GM10266 (cell line): Measurements from ENCODE around the gene SCGB1D1.
"Not testable (repeated sequence)": the region's sequence is repeated elsewhere in the genome, so short reads cannot be mapped to it uniquely, and the experiment has no call there.

Source experiments
- DNase-seq: peaks from one replicate; pipeline ENCODE4 v3.0.0; 2012; ENCODE audit errors: extremely low spot score
- TF ChIP-seq, protein P1 (sequence below): IDR thresholded peaks from 2 replicates; pipeline ENCODE4 v1.5.1; 2012; ENCODE audit warnings: mild to moderate bottlenecking, low read depth; ENCODE audit not compliant: control insufficient read depth, insufficient read depth; ENCODE audit errors: missing control alignments

SCGB1D1 gene

DNA sequence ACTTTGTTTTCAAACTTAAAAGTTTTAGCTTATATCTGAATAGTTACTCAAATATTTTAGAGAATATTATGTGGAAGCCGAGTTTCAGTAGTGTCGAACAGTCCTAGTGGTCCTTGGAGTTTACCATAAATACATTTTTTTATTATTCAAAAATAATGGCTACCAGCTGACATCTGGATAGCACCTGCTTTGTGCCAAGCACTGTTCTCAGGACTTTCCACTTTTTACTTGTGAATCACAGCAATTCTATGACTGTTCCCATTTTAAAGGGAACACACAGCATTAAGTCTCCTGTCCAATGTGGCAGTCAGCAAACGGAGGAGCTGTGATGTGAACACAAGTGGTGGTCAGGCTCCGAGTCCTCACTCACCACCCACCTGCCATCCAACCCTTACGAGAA lies 14.4 kb downstream of the SCGB1D1 start:
- no peak for DNase-seq
- TF ChIP-seq, protein P1, sequence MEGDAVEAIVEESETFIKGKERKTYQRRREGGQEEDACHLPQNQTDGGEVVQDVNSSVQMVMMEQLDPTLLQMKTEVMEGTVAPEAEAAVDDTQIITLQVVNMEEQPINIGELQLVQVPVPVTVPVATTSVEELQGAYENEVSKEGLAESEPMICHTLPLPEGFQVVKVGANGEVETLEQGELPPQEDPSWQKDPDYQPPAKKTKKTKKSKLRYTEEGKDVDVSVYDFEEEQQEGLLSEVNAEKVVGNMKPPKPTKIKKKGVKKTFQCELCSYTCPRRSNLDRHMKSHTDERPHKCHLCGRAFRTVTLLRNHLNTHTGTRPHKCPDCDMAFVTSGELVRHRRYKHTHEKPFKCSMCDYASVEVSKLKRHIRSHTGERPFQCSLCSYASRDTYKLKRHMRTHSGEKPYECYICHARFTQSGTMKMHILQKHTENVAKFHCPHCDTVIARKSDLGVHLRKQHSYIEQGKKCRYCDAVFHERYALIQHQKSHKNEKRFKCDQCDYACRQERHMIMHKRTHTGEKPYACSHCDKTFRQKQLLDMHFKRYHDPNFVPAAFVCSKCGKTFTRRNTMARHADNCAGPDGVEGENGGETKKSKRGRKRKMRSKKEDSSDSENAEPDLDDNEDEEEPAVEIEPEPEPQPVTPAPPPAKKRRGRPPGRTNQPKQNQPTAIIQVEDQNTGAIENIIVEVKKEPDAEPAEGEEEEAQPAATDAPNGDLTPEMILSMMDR: no peak

DNA sequence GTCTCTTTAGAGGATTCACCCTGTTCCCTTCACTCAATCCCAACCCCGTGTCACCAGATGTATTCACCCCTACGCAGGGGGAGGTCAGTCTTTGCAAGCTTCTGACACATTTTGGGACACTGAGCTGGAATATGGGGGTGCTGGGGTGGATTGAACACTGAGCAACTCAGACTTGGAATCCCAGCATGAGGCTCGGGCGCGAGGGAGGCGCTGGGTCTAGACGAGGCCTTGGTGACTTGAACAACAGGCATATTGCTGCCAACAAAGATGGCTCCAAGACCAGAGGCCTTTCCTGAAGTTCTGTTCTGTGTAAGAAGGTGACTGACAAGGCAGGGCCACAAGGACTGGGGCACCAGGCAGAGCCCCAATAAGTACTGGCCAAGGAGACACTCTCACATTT lies 15.4 kb downstream of the SCGB1D1 start:
- DNase-seq: no peak
- TF ChIP-seq, protein P1: no peak

DNA sequence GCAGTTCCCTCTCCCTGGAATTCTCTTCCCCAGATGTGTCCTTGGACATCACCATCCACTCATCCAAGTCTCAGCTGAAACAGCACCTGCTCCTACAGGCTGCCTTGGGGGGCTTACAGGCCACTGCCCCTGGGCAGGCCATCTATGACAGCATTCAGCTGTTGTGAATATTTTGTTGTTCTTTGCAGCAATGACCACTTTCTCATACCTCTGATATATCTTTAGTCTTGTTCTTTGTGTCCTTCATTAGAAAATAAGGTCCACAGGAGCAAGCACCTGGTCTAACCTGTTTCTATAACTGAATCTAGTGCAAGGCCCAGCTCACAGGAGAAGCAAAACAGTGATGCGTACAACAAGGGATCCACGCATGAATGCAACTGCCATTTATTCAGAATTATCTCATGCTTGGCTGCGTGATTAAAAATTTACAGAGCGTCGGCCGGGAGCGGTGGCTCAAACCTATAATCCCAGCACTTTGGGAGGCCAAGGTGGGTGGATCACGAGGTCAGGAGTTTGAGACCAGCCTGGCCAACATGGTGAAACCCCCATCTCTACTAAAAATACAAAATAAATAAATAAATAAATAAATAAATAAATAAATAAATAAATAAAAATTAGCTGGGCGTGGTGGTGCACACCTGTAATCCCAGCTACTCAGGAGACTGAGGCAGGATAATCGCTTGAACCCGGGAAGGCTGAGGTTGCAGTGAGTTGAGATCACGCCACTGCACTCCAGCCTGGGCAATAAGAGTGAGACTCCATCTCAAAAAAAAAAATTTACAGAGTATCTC lies 16.5 kb downstream of the SCGB1D1 start:
- not testable (repeated sequence) for DNase-seq

DNA sequence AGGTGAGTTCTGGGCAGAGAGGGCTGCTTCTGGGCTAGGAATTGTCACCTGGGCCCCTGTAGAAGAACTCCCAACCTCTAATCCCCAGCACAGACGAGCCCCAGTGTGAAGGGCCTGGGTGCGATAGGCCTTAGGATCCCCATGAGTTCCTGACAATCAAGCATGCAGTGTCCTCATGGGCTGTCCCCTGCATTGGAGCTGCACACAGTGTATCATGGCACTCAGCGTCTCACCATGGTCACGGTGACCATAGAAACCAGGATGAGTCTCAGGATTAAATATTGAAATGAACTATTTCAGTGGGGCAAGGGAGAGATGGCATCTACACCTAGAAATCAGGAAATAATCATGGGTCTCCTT lies 18.7 kb downstream of the SCGB1D1 start:
- DNase-seq: no peak
- TF ChIP-seq, protein P1: no peak

DNA sequence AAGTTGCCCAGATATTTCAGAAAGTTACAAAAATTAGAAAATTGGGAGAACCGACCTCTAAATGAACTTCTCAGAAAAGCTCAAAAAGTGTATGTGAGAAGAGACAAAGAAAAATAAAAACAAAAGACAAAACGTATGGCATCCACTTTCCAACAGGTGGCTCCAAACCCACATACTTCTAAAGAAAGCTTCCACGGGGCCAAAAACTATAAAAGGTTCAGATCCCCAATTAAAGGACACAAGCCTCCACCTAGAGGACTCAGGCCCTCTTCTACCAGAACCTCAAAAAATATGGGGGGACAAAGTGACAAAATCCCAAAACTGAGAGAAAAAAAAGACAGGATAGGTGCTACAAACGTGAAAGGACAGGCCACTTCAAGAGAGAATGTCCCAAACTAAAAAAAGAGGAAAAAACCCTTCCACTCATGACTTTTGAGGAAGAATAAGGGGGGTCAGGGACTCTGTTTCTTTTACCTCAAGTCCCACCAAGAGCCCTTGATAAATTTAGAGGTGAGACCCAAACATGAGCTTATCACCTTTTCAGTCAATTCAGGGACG lies 27.3 kb downstream of the SCGB1D1 start:
- TF ChIP-seq, protein P1: peak; percentile 38
- DNase-seq: no peak

DNA sequence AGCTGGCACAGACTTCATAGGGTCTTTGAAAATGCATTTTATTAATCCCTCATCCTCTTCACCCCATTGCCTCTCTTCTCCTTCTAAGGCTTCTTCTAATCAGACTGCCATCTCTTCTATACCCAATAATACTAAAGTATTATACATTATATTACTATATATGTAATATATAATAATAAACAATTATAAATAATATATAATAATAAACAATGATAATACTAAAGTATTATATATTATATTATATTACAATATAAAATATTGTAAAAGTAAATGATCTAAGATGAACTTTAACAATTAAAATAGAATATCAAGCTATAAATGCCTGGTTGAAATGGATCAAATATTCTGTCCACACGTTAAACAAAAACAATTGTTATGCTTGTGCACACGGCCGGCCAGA lies 31.5 kb downstream of the SCGB1D1 start:
- TF ChIP-seq, protein P1: no peak
- no peak for DNase-seq

DNA sequence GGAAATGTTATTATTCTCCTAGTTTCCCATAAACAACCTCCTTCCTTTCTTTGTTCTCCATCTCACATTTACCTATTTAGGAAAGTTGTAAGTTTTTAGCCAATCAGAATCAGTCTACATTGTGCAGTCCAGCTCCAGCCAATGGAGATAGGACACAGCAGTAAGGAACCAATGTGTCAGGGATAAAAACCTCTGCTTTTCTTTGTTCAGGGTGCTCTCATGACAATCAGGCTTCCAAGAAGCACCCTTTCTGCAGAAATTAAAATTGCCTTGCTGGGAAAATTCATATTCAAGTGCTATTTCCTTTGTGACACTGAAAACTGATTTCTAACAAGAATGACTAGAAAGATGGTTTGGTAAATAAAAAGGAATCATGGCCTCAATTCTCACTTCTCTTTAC lies 33.1 kb downstream of the SCGB1D1 start:
- DNase-seq: no peak
- TF ChIP-seq, protein P1: no peak
